GM21367 (cell line): Measurements from ENCODE around the gene POLK.
"Not testable (repeated sequence)": the region's sequence is repeated elsewhere in the genome, so short reads cannot be mapped to it uniquely, and the experiment has no call there.

ENCODE experiments used
- ATAC-seq: cut with Tn5 transposase; IDR thresholded peaks from one replicate; pipeline ENCODE4 v1.9.1; 2021; ENCODE audit not compliant: unreplicated experiment

Gene POLK

GRCh38 chr5:75511435-75512382, at the start of gene POLK, which contains the start of gene CERT1:
TSS of gene POLK (plus strand) at chr5:75511891.
TSS of gene CERT1 (minus strand) at chr5:75511629. CDS start at chr5:75511207, 422 bp downstream.
- ATAC-seq: peak; percentile 79

GRCh38 chr5:75463726-75464125, 48.0 kb upstream of the POLK start:
- ATAC-seq: no peak

GRCh38 chr5:75465480-75465879, 46.2 kb upstream of the POLK start:
- ATAC-seq: no peak

DNA sequence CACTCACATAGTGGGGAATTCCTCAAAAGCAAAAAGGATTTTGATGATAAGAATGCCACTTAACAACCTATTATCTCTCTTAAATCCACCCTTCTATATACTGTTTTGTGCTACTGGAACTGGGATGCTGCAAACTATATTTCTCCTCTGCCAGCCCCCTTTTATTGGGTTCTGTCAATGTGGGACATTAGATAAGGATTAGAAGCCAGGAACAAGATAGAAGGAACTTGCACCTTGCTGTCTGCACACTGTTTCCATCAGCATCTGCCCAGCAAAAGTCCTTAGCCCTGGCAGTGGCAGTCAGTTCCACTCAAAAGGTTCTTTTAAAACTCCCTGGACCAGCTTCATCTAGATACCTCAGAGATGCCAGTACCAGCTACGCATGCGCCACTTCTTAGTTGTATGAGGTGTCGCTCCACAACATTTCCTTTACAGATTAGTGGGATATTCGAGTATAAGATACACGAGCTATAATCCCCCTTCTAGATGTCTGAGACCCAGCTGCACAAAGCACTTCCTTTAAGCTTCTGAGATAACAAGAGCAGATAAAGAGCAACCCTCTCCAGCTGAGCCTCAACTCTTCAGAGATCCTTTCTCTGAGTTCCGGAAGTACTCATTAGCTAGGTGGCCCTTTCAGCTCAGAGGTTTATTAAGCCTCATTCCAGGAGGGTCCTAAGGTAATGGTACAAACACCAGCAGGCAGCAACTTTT, 45.5 kb upstream of the POLK start:
- ATAC-seq: no peak

- ATAC-seq: no peak
These were observed 43.1 kb upstream of the POLK start for GRCh38 chr5:75468593-75468992.

DNA sequence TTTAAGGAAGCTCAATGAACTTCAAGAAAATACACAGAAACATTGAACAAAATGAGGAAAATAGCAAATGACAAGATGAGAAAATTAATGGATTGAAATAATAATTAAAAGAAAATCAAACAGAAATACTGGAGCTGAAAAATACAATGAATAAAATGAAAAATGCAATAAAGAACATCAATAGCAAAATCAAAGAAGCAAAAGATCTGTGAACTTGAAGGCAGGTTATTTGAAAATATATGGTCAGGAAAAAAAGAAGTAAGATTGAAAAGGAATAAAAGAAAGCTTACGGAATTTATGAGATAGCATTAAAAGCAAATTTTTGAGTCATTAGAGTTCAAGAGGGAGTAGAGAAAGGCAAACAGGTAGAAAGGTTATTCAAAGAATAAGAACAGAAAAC, 42.7 kb upstream of the POLK start:
- no peak for ATAC-seq

- ATAC-seq: no peak
These were observed 40.5 kb upstream of the POLK start for GRCh38 chr5:75471193-75471592.

GRCh38 chr5:75472973-75473372, 38.7 kb upstream of the POLK start:
- no peak for ATAC-seq

- no peak for ATAC-seq
These were observed 38.2 kb upstream of the POLK start for GRCh38 chr5:75473463-75473862.

- no peak for ATAC-seq
These were observed 36.3 kb upstream of the POLK start for GRCh38 chr5:75475364-75475763.

- no peak for ATAC-seq
These were observed 30.7 kb upstream of the POLK start for GRCh38 chr5:75481024-75481423.

DNA sequence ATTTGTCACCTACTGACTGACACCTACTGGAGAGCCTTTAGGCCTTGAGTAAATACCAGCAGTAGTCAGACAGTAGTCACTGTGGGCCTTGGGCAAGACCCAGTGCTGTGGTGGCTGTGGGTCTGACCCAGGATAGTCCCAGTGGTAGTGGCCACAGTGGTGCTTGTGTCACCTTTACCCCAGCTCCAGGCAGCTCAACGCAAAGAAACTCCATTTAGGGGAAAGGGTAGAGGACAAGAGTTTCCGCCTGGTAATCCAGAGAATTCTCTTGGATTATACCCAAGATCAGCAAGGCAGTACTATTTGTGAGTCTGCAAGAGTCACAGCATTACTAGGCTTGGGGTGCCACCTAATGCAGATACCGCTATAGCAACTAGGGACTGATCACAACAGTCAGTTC, 29.2 kb upstream of the POLK start:
- ATAC-seq: no peak

DNA sequence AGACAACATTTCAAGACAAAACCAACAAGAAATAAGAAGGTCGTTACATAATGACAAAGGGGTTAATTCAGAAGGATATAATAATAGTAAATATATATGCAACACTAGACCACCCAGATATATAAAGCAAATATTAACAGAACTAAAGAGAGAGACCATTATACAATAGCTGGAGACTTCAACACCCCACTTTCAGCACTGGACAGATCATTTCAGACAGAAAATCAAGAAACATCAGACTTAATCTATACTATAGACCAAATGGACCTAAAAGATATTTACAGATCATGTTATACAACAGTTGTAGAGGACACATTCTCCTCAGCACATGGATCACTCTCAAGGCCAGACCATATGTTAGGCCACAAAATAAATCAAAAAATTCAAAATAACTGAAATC, 27.1 kb upstream of the POLK start:
- ATAC-seq: no peak

DNA sequence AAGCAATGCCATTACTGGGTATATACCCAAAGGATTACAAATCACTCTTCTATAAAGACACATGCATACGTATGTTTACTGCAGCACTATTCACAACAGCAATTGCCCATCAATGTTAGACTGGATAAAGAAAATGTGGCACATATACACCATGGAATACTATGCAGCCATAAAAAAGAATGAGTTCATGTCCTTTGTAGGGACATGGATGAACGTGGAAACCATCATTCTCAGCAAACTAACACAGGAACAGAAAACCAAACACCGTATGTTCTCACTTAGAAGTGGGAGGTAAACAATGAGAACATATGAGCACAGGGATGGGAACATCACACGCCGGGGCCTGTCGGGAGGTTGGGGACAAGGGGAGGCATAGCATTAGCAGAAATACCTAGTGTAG, 21.8 kb upstream of the POLK start:
- not testable (repeated sequence) for ATAC-seq

DNA sequence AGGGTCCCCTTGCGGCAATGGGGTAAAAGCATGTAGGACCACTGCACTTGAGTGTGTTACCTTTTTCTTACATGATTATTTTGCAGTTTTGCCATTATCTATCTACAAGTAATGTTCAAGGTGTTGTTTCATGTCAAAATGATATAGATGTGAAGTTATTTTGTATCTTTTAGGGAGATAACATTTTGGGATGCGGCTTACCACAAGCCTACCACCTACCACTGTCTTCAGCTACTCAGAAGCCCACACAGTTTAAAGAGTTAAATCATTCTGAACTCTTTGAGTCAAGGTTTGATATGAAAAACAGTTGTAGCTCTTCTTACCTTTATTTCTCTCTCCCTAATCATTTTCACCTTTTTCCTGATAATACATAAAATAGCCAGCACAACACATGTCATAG, 20.1 kb upstream of the POLK start:
- ATAC-seq: no peak

DNA sequence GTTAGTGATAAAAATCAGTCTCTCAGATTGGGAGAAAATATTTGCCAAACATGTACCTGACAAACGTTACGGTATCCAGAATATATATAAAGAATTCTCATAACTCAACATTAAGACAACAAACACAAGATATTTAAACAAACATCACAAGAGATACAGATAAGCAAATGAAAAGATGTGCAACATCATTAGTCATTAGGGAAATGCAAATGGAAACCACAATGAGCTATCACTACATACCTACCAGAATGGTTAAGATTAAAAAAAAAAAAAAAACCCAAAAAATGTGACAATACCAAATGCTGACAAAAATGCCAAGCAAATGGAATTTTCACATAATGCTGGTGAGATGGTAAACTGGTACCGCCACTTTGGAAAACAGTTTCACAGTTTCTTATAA, 15.7 kb upstream of the POLK start:
- ATAC-seq: no peak

DNA sequence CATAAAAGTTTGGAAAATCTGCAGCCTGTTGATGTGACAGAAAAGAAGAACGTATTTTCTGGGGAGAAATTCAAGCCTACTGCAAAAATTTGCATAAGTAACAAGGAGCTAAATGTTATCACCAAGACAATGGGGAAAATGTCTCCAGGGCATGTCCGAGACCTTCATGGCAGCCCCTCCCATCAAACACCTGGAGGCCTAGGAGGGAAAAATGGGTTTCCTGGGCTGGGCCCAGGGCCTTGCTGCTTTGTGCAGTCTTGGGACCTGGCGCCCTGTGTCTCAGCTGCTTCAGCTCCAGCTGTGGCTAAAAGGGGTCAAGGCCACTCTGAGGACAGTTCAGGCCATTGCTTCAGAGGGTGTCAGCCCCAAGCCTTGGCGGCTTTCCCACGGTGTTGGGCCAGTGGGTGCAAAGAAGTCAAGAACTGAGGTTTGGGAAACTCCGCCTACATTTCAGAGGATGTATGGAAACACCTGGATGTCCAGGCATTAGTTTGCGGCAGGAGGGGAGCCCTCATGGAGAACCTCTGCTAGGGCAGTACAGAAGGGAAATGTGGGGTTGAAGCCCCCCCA, 13.4 kb upstream of the POLK start:
- no peak for ATAC-seq

- not testable (repeated sequence) for ATAC-seq
These were observed 12.8 kb upstream of the POLK start for GRCh38 chr5:75498875-75499274.

GRCh38 chr5:75505112-75505511, 6.6 kb upstream of the POLK start:
- not testable (repeated sequence) for ATAC-seq

DNA sequence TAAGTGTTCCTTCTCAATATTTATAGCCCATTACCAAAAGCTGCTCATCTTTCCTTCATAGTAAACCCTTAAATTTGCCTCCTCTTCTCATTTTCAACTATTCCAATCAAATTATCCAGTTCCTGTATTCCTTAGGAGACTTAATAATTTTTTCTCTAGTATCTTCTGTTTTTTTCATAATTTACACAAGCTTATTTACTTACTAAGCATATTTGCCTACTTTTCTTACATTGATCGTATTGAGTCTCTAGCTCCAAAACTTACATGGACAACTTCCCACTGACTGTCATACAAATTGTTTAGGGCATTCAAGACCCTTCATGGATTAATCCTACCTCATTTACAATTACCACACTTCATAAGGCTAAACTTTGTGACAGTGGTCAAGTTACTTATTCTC, 3.9 kb upstream of the POLK start:
- ATAC-seq: no peak

- ATAC-seq: no peak
These were observed 2.1 kb upstream of the POLK start for GRCh38 chr5:75509546-75509945.

- no peak for ATAC-seq
These were observed 1.7 kb upstream of the POLK start for GRCh38 chr5:75509956-75510355.
